ENCODE results near the gene MKLN1. TPM values are rescaled to one million over a fixed set of nuclear protein-coding genes. Genes with fewer than 3 reads are reported as not detected.

MKLN1 gene
- polyA plus RNA-seq, 2 of the 4 experiments (the other 2 are of a cell fraction), result 39.6 to 84.5 TPM

DNA sequence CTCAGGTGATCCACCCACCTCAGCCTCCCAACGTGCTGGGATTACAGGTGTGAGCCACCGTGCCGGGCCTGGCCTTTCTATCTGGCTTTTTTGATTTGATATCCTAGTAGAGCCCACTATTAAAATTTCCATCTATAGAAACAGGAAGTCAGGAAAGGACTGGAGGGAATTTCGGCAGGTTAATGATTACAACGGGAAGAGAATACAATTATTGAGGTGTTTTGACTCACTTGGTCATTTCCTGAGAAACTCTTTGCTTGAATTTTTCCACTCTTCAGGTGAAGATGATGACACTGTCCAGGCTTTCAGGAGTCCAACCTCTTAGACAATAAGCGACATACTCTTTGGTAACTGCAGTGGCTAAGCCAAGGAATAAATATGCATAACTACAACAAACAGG is 1.1 kb upstream of the MKLN1 start:
- ChIA-PET POLR2A (interaction anchor here (1.4 to 2.2 kb wide), 4 partner anchors 10 to 217 kb away, joined by 4 to 16 read pairs (median 10); no protein-coding TSS in a partner anchor), CTCF (interaction anchor here (1.3 to 1.9 kb wide), 4 partner anchors 10 to 96 kb away, joined by 3 to 6 read pairs (median 4); no protein-coding TSS in a partner anchor)
- ATAC-seq, result no peak
- H3K4me2 ChIP-seq, result peak overlapping the region; percentile 87
- WGBS (ENCODE audit: missing lambda C conversion rate), result 47% methylated on average over 6 of the region's 6 CpGs
- H3K27ac ChIP-seq, result peak overlapping the region; percentile 98
- DNase-seq (ENCODE audit: low read depth in 1 of 2, low spot score in 1 of 2), result peak; percentile 24 to 48
- TF ChIP-seq HOXB13 (CRISPR knock-in tag; IDR thresholded peaks at IDR 0.05; ENCODE audit: low read depth) (no peak), ZSCAN20 (CRISPR knock-in tag; IDR thresholded peaks at IDR 0.05) (no peak), MAFK (IDR thresholded peaks at IDR 0.05; ENCODE audit: partially characterized antibody) (no peak), ZC3H11A (IDR thresholded peaks at IDR 0.05) (no peak), CHD4 (IDR thresholded peaks at IDR 0.05; ENCODE audit: borderline replicate concordance) (no peak), NR3C1 (IDR thresholded peaks at IDR 0.05) (no peak), KDM1A (IDR thresholded peaks at IDR 0.05; ENCODE audit: low read depth) (no peak), MYC (IDR thresholded peaks at IDR 0.05; ENCODE audit: borderline replicate concordance, low read length) (no peak), RNF2 (IDR thresholded peaks at IDR 0.05; ENCODE audit: borderline replicate concordance, low read depth) (no peak), HDAC2 (IDR thresholded peaks at IDR 0.05) (no peak), NPAS2 (CRISPR knock-in tag; IDR thresholded peaks at IDR 0.05; ENCODE audit: borderline replicate concordance) (no peak), RARB (CRISPR knock-in tag; IDR thresholded peaks at IDR 0.05) (no peak), FOSB (CRISPR knock-in tag; IDR thresholded peaks at IDR 0.05) (no peak), CEBPB (IDR thresholded peaks at IDR 0.05) (no peak)
- TF ChIP-seq, protein P1, sequence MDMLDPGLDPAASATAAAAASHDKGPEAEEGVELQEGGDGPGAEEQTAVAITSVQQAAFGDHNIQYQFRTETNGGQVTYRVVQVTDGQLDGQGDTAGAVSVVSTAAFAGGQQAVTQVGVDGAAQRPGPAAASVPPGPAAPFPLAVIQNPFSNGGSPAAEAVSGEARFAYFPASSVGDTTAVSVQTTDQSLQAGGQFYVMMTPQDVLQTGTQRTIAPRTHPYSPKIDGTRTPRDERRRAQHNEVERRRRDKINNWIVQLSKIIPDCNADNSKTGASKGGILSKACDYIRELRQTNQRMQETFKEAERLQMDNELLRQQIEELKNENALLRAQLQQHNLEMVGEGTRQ (IDR thresholded peaks at IDR 0.05), result no peak
- TF ChIP-seq, protein P2, sequence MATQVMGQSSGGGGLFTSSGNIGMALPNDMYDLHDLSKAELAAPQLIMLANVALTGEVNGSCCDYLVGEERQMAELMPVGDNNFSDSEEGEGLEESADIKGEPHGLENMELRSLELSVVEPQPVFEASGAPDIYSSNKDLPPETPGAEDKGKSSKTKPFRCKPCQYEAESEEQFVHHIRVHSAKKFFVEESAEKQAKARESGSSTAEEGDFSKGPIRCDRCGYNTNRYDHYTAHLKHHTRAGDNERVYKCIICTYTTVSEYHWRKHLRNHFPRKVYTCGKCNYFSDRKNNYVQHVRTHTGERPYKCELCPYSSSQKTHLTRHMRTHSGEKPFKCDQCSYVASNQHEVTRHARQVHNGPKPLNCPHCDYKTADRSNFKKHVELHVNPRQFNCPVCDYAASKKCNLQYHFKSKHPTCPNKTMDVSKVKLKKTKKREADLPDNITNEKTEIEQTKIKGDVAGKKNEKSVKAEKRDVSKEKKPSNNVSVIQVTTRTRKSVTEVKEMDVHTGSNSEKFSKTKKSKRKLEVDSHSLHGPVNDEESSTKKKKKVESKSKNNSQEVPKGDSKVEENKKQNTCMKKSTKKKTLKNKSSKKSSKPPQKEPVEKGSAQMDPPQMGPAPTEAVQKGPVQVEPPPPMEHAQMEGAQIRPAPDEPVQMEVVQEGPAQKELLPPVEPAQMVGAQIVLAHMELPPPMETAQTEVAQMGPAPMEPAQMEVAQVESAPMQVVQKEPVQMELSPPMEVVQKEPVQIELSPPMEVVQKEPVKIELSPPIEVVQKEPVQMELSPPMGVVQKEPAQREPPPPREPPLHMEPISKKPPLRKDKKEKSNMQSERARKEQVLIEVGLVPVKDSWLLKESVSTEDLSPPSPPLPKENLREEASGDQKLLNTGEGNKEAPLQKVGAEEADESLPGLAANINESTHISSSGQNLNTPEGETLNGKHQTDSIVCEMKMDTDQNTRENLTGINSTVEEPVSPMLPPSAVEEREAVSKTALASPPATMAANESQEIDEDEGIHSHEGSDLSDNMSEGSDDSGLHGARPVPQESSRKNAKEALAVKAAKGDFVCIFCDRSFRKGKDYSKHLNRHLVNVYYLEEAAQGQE (IDR thresholded peaks at IDR 0.05), result no peak
- TF ChIP-seq, protein P3, sequence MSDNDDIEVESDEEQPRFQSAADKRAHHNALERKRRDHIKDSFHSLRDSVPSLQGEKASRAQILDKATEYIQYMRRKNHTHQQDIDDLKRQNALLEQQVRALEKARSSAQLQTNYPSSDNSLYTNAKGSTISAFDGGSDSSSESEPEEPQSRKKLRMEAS (IDR thresholded peaks at IDR 0.05), result no peak
- peaks cover 51% of the 10 kb centered on the region for H3K4me1 ChIP-seq
- FAIRE-seq, result no peak
- H3K4me3 ChIP-seq, result peak overlapping the region; percentile 91
- H3K9me3 ChIP-seq, result no peaks in the 10 kb centered on the region

DNA sequence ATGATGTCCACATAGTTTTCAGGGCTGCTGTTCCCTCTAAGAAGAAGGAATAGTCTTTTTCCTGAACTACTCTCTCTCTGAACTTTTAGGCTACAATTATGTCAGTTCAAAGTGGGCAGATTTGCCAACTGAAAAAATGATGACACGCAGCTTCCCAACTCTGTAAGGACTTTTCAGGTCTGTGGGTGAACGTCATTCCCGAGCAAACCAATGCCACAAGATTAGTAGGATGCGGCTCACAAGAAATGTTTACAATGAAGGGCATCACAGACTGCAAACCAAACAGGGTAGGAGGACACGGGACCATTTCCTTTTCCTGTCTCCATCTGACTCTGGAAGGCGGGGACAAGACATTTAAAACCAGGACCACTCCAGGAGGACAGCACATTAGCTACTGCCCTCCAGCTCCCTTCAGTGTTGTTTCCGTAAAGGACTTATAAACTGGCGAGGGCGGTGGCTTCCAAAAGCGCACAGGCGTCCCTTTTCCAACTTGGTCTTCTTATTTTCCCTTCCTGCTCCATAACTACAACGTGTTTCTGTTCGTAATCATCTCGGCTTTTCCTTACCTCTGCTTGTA is 539 bp upstream of the MKLN1 start:
- Histone ChIP-seq H3K27ac (peak overlapping the region; percentile 98), H3K4me2 (peak overlapping the region; percentile 87), H3K4me3 (peak overlapping the region; percentile 91), H3K9me3 (no peaks in the 10 kb centered on the region), H3K4me1 (peaks cover 57% of the 10 kb centered on the region)
- POLR2A ChIA-PET, result interaction anchor here (1.1 to 2.2 kb wide), 6 partner anchors 9 to 217 kb away, joined by 3 to 16 read pairs (median 6); no protein-coding TSS in a partner anchor
- DNase-seq (ENCODE audit: low read depth in 1 of 2, low spot score in 1 of 2), result peak; percentile 64 to 77
- peak; percentile 59; the same call in 1 of the 2 replicates for TF ChIP-seq TFCP2L1 (CRISPR knock-in tag; IDR thresholded peaks at IDR 0.05)
- TF ChIP-seq, protein P2 (IDR thresholded peaks at IDR 0.05), result peak; percentile 49; the same call in 1 of the 2 replicates
- TF ChIP-seq CHD4 (IDR thresholded peaks at IDR 0.05; ENCODE audit: borderline replicate concordance), result no peak
- TF ChIP-seq, protein P4, sequence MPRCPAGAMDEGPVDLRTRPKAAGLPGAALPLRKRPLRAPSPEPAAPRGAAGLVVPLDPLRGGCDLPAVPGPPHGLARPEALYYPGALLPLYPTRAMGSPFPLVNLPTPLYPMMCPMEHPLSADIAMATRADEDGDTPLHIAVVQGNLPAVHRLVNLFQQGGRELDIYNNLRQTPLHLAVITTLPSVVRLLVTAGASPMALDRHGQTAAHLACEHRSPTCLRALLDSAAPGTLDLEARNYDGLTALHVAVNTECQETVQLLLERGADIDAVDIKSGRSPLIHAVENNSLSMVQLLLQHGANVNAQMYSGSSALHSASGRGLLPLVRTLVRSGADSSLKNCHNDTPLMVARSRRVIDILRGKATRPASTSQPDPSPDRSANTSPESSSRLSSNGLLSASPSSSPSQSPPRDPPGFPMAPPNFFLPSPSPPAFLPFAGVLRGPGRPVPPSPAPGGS (IDR thresholded peaks at IDR 0.05), result 0 out of 3 replicates have a peak, but pooled peaks have one; percentile 27
- CTCF ChIA-PET, result interaction anchor here (1.0 to 1.7 kb wide), 5 partner anchors 9 to 95 kb away, joined by 3 to 4 read pairs (median 3); no protein-coding TSS in a partner anchor
- 1% methylated on average over 14 of the region's 14 CpGs for WGBS (ENCODE audit: missing lambda C conversion rate)
- peak; percentile 72 to 80 for ATAC-seq
- FAIRE-seq, result no peak
